ENCODE measurements around the gene SLC38A8.

SLC38A8 gene

GRCh38 chr16:83967838-83968305 lies 74.7 kb downstream of the SLC38A8 start, which contains the start of gene NECAB2:
Gene NECAB2 (plus strand): TSS chr16:83968244. CDS start chr16:83968649, 405 bp downstream.
- DNase-seq: peak; percentile 64

DNA sequence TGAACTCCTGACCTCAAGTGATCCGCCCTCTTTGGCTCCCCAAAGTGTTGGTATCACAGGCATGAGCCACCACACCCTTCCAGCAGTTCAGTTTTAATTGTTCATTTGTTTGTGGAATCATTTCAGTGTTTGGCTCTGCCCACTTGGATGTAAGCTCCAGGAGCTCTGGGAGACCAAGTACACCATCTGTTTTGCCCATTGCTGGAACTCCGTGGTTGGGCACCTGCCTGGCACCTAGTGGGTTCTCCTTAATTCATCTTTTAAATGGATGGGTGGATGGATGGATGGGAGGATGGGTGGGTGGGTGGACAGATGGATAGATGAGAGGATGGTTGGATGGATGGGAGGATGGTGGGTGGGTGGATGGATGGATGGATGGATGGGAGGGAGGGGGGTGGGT lies 75.5 kb downstream of the SLC38A8 start:
- no peak for DNase-seq

GRCh38 chr16:83966153-83966696 lies 76.4 kb downstream of the SLC38A8 start:
- no peak for DNase-seq

GRCh38 chr16:83965444-83966152 lies 77.0 kb downstream of the SLC38A8 start:
- DNase-seq: no peak

DNA sequence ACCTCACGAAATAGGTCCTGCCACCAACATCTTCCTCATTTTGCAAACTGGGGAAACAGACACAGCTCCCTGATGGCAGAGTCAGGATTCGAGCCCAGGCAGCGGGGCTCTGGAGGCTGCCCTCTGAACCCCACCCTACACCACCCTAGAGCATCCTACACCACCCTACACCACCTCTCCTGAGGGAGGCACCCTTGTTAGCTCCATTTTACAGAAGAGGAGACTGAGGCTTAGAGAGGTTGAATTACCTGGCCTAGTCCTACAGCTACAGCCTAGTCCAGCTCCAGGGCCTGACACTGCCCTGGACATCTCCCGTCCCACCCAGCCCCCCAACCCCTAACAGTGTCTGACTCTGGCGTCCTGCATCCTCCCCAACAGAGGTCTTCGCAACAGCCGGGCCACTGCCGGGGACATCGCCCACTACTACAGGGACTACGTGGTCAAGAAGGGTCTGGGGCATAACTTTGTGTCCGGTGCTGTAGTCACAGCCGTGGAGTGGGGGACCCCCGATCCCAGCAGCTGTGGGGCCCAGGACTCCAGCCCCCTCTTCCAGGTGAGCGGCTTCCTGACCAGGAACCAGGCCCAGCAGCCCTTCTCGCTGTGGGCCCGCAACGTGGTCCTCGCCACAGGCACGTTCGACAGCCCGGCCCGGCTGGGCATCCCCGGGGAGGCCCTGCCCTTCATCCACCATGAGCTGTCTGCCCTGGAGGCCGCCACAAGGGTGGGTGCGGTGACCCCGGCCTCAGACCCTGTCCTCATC lies 77.7 kb downstream of the SLC38A8 start:
- no peak for DNase-seq

GRCh38 chr16:83963277-83964119 lies 79.1 kb downstream of the SLC38A8 start:
- DNase-seq: no peak

GRCh38 chr16:83961591-83961990 lies 81.0 kb downstream of the SLC38A8 start:
- no peak for DNase-seq

DNA sequence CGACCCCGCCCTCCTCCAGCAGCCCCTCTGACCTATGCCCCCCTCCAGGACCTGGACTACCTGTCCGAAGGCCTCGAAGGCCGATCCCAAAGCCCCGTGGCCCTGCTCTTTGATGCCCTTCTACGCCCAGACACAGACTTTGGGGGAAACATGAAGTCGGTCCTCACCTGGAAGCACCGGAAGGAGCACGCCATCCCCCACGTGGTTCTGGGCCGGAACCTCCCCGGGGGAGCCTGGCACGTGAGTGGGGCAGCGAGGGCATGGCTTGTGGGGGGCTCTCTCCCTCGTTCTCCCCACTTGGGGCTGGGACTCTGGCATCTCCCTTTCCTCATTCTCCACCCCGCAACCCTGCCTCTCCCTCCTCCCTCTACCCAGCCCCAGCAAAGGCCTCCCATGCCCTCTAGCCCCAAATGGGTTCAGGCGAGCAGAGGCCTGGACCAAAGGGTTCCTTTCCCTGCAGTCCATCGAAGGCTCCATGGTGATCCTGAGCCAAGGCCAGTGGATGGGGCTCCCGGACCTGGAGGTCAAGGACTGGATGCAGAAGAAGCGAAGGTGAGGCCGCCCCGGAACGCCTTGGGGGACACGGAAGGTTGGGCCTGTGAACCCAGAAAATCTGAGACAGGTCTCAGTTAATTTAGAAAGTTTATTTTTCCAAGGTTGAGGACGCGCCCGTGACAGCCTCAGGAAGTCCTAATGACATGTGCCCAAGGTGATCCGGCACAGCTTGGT lies 81.9 kb downstream of the SLC38A8 start:
- DNase-seq: no peak

All from hematopoietic multipotent progenitor cell treated with erythropoietin and hydrocortisone succinate and interleukin-3 and kit ligand, for 4 days (in vitro differentiated cells).